Activated CD8-positive, alpha-beta memory T cell treated with anti-CD3 and anti-CD28 coated beads, Interleukin-2, amount 50 U/mL, for 1 hour (primary cell): Measurements from ENCODE around the gene BRPF3.

Experiments used
- DNase-seq: peaks from one replicate; pipeline ENCODE4 v3.0.0-alpha.2; 2020; ENCODE audit errors: extremely low read depth

BRPF3 gene

GRCh38 chr6:36230371-36230770 is 33.8 kb downstream of the BRPF3 start:
- no peak for DNase-seq

GRCh38 chr6:36232172-36232571 is 35.6 kb downstream of the BRPF3 start:
- DNase-seq = no peak

GRCh38 chr6:36235309-36235708 is 38.8 kb downstream of the BRPF3 start:
- DNase-seq = no peak

- DNase-seq = no peak
Observed at GRCh38 chr6:36235862-36236261, 39.3 kb downstream of the BRPF3 start.

- DNase-seq = no peak
Observed at GRCh38 chr6:36239774-36240173, 43.2 kb downstream of the BRPF3 start.

GRCh38 chr6:36241728-36242127 is 45.2 kb downstream of the BRPF3 start:
- DNase-seq = no peak

- DNase-seq = no peak
Observed at GRCh38 chr6:36242161-36242560, 45.6 kb downstream of the BRPF3 start.

- no peak for DNase-seq
Observed at GRCh38 chr6:36242626-36243025, 46.1 kb downstream of the BRPF3 start.

GRCh38 chr6:36243562-36244212 is 47.1 kb downstream of the BRPF3 start:
- DNase-seq = no peak

GRCh38 chr6:36244641-36245280 is 48.2 kb downstream of the BRPF3 start:
- DNase-seq = no peak

GRCh38 chr6:36245572-36246061 is 49.1 kb downstream of the BRPF3 start:
- DNase-seq = no peak

- DNase-seq = no peak
Observed at GRCh38 chr6:36246506-36247268, 50.1 kb downstream of the BRPF3 start.

- no peak for DNase-seq
Observed at GRCh38 chr6:36247693-36248092, 51.1 kb downstream of the BRPF3 start.

GRCh38 chr6:36248980-36249379 is 52.4 kb downstream of the BRPF3 start:
- no peak for DNase-seq

- no peak for DNase-seq
Observed at GRCh38 chr6:36249536-36249935, 53.0 kb downstream of the BRPF3 start.

- no peak for DNase-seq
Observed at GRCh38 chr6:36252005-36252404, 55.5 kb downstream of the BRPF3 start.

- DNase-seq = no peak
Observed at GRCh38 chr6:36263390-36264000, 67.0 kb downstream of the BRPF3 start.

GRCh38 chr6:36265744-36266143 is 69.2 kb downstream of the BRPF3 start:
- no peak for DNase-seq

GRCh38 chr6:36266913-36267644 is 70.5 kb downstream of the BRPF3 start:
- no peak for DNase-seq

GRCh38 chr6:36267731-36268477 is 71.4 kb downstream of the BRPF3 start:
- DNase-seq = no peak
